ENCODE measurements around the gene TSSC4.

Gene TSSC4

GRCh38 chr11:2420502-2421225 lies 20.1 kb downstream of the TSSC4 start:
- no peak for FAIRE-seq

GRCh38 chr11:2421226-2421994 lies 20.9 kb downstream of the TSSC4 start:
- no peak for FAIRE-seq

- FAIRE-seq: no peak
Observed at GRCh38 chr11:2421996-2422395, 21.4 kb downstream of the TSSC4 start.

- FAIRE-seq: no peak
Observed at GRCh38 chr11:2422461-2423156, 22.1 kb downstream of the TSSC4 start.

GRCh38 chr11:2423157-2424025 lies 22.8 kb downstream of the TSSC4 start:
- no peak for FAIRE-seq

GRCh38 chr11:2424811-2425495 lies 24.4 kb downstream of the TSSC4 start:
- FAIRE-seq: no peak

- no peak for FAIRE-seq
Observed at GRCh38 chr11:2425506-2425905, 25.0 kb downstream of the TSSC4 start.

- no peak for FAIRE-seq
Observed at GRCh38 chr11:2426221-2426620, 25.7 kb downstream of the TSSC4 start.

GRCh38 chr11:2426826-2427521 lies 26.4 kb downstream of the TSSC4 start:
- no peak for FAIRE-seq

- FAIRE-seq: no peak
Observed at GRCh38 chr11:2427721-2428321, 27.3 kb downstream of the TSSC4 start.

- FAIRE-seq: no peak
Observed at GRCh38 chr11:2428322-2428795, 27.8 kb downstream of the TSSC4 start.

GRCh38 chr11:2431395-2431794 lies 30.8 kb downstream of the TSSC4 start:
- FAIRE-seq: no peak

- no peak for FAIRE-seq
Observed at GRCh38 chr11:2432171-2432621, 31.6 kb downstream of the TSSC4 start.

- FAIRE-seq: no peak
Observed at GRCh38 chr11:2432628-2433071, 32.1 kb downstream of the TSSC4 start.

GRCh38 chr11:2433106-2433925 lies 32.8 kb downstream of the TSSC4 start:
- FAIRE-seq: no peak

GRCh38 chr11:2434008-2434407 lies 33.5 kb downstream of the TSSC4 start:
- no peak for FAIRE-seq

- no peak for FAIRE-seq
Observed at GRCh38 chr11:2434506-2435255, 34.1 kb downstream of the TSSC4 start.

GRCh38 chr11:2435288-2436012 lies 34.9 kb downstream of the TSSC4 start:
- no peak for FAIRE-seq
